Prostate gland (tissue), 2 donors: ENCODE data around the gene P2RY13. TPM values are rescaled to one million over a fixed set of nuclear protein-coding genes. Genes with fewer than 3 reads are reported as not detected.

ENCODE experiments used
- DNase-seq: peaks from one replicate; pipeline ENCODE4 v3.0.0-alpha.2; 2019; ENCODE audit warnings: low spot score
- H3K27ac ChIP-seq, 2 donors: fragments of 200-600 bp; sonication (generic); 2 replicates each; pipeline ENCODE4 v1.5.1; 2017 to 2019
- H3K27me3 ChIP-seq: fragments of 200-600 bp; sonication (generic); replicated peaks from 2 replicates; pipeline ENCODE4 v1.5.1; 2019; ENCODE audit not compliant: insufficient read depth
- H3K36me3 ChIP-seq, 2 donors: fragments of 200-600 bp; sonication (generic); 1 replicate in 1 of 2; 2 replicates in 1 of 2; pipeline versions ENCODE4 v1.5.1 to v1.8.1; 2017 to 2019
- H3K4me1 ChIP-seq: fragments of 200-600 bp; sonication (generic); replicated peaks from 2 replicates; pipeline ENCODE4 v1.5.1; 2019
- H3K4me3 ChIP-seq, 2 donors: fragments of 200-600 bp; sonication (generic); 2 replicates each; pipeline ENCODE4 v1.5.1; 2017 to 2019
- H3K9me3 ChIP-seq: fragments of 200-600 bp; sonication (generic); 2 replicates; pipeline ENCODE4 v1.5.1; 2017
- POLR2A ChIP-seq: fragments of 450-650 bp; IDR thresholded peaks from one replicate; pipeline ENCODE4 v1.6.1; 2016; ENCODE audit warnings: antibody characterized with exemption, mild to moderate bottlenecking
- POLR2AphosphoS5 ChIP-seq: sonication (generic); formaldehyde crosslinking; IDR thresholded peaks from one replicate; pipeline ENCODE4 v1.6.1; 2017; ENCODE audit warnings: antibody characterized with exemption
- WGBS: methylation state at CpG from one replicate; pipeline ENCODE4 v1.1.5; 2018; 5-methylcytosine and 5-hydroxymethylcytosine counted together
- intact Hi-C: fragments of 100-400 bp; cut with DNase I; formaldehyde crosslinking; loops from one replicate; pipeline ENCODE4 v1.14.2; 2022
- total RNA-seq, 2 donors: library from RNA; depleted of rRNA; stranded (reverse); fragments of >200 nt; gene quantifications; one replicate each; pipeline ENCODE4 v1.1.0, GENCODE V29; 2016
- TF ChIP-seq, protein P1 (sequence below), 4 experiments: fragments of 200-600 bp in 2 of 4; fragments of 450-650 bp in 2 of 4; sonication (generic) in 2 of 4; IDR thresholded peaks; 1 replicate in 3 of 4; 2 replicates in 1 of 4; pipeline ENCODE4 v1.5.1; 2016 to 2019; ENCODE audit warnings: antibody characterized with exemption in 4 of 4, mild to moderate bottlenecking in 2 of 4, moderate library complexity in 2 of 4

P2RY13 gene
- total RNA-seq, 2 donors from 2014 or later, result 0.28 to 0.73 TPM

DNA sequence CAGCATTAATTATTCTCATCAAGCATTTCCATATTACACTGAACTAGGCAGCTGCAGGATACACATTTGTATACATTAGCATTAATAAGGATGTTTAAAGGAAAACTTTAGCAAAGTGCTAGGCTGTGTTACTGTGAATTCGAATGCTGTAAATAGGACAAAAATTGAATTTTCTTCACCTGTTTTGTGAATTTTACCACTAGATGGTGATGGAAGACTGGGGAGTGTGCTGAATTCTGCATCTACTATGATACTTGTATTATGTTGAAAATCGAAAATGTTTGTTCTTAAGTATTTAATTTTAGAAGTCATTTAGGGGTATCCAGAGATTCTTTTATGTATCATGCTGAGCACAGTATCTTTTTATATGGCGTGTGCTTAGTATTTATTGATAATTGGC, 38.7 kb downstream of the P2RY13 start:
- no peaks in the 10 kb centered on the region for H3K9me3 ChIP-seq
- H3K27me3 ChIP-seq, result no peaks in the 10 kb centered on the region
- no peaks in the 10 kb centered on the region for H3K4me1 ChIP-seq
- DNase-seq, result no peak
- 43% methylated on average over 3 of the region's 3 CpGs for WGBS
- no peak for TF ChIP-seq POLR2A
- no peak for TF ChIP-seq POLR2AphosphoS5
- TF ChIP-seq, protein P1, sequence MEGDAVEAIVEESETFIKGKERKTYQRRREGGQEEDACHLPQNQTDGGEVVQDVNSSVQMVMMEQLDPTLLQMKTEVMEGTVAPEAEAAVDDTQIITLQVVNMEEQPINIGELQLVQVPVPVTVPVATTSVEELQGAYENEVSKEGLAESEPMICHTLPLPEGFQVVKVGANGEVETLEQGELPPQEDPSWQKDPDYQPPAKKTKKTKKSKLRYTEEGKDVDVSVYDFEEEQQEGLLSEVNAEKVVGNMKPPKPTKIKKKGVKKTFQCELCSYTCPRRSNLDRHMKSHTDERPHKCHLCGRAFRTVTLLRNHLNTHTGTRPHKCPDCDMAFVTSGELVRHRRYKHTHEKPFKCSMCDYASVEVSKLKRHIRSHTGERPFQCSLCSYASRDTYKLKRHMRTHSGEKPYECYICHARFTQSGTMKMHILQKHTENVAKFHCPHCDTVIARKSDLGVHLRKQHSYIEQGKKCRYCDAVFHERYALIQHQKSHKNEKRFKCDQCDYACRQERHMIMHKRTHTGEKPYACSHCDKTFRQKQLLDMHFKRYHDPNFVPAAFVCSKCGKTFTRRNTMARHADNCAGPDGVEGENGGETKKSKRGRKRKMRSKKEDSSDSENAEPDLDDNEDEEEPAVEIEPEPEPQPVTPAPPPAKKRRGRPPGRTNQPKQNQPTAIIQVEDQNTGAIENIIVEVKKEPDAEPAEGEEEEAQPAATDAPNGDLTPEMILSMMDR (IDR thresholded peaks at IDR 0.05), result peak in 2 of 4 experiments; percentile 54 to 60
- intact Hi-C loops, result no loop called here
- H3K36me3 ChIP-seq, result no peaks in the 10 kb centered on the region
- H3K4me3 ChIP-seq, result no peak overlapping the region
- H3K27ac ChIP-seq, result no peak overlapping the region

DNA sequence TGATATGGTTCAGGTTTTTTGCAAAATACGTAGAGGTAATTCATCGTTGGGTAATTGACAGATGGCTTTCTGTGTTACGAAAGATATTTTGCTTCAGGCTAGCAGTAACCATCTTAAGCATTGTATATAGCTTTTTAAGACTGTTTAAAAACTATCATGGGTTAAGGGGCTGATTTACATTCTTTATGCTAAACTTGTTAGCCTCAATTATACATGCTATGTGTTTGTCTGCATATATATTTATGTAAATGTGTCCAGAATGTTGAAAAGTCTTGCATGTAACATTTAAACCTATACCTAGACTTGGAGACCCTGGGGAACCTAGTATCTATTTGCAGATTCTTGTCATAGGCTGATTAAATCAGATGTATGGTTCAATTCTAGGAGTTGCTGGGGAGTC, 39.9 kb downstream of the P2RY13 start:
- intact Hi-C loops, result no loop called here
- no peak for DNase-seq
- Histone ChIP-seq H3K27me3 (no peaks in the 10 kb centered on the region), H3K4me1 (no peaks in the 10 kb centered on the region), H3K4me3 (no peak overlapping the region), H3K9me3 (no peaks in the 10 kb centered on the region), H3K36me3 (no peaks in the 10 kb centered on the region), H3K27ac (no peak overlapping the region)
- 58% methylated on average over 3 of the region's 3 CpGs for WGBS
- no peak for TF ChIP-seq POLR2AphosphoS5
- TF ChIP-seq, protein P1 (IDR thresholded peaks at IDR 0.05), result no peak
- no peak for TF ChIP-seq POLR2A

DNA sequence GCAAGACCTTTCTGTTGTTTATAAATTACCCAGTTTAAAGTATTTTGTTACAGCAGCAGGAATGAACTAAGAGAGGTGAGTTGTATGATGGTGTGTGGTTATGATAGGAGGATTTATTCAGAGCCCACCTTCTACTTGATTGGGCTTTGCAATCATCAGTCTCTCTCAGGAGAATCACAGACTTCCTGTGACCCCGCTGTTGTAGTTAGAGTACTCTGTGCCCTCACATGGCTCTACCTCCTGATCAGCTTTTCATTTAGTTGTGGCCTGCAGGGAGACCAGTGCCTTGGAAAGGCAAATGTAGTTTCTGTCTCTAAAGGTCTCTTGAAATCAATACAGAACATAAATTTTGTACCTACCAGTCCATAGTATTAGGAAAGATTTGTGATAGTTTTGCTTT, 43.4 kb downstream of the P2RY13 start:
- H3K4me3 ChIP-seq, result no peak overlapping the region
- intact Hi-C loops, result no loop called here

DNA sequence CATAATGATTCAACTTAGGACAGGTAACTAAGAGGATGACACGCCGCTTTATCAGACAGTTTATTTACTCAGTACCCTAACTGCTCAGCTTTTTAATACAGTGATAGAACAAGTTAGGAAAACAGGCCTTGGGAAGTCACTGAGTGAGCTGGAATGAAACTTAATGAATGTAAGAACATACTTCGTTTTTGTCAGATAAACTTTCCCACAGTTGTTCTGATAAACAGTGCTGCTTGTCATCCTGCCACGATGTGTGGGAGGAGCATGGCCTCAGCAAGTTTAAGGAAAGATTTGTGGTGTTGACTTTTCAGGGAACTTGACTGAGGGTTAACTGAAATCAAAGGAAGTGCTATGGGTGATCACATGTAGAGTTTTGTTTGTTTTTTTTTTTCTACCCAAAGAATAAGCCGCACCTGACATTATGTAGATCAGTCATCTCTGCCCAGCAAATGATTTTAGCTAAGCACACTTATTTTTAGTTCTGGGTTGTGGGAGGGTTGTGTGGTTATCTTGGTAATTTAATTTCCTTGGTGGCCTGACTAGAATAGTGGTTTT, 45.4 kb downstream of the P2RY13 start:
- Histone ChIP-seq H3K9me3 (no peaks in the 10 kb centered on the region), H3K4me3 (no peak overlapping the region), H3K27me3 (no peaks in the 10 kb centered on the region), H3K27ac (peak overlapping the region; percentile 45 to 55), H3K36me3 (no peaks in the 10 kb centered on the region), H3K4me1 (no peaks in the 10 kb centered on the region)
- DNase-seq, result peak; percentile 38
- TF ChIP-seq POLR2AphosphoS5, result peak; percentile 54
- TF ChIP-seq, protein P1 (IDR thresholded peaks at IDR 0.05), result no peak
- 29% methylated on average over 5 of the region's 5 CpGs for WGBS
- intact Hi-C loops, result loop anchor here (2.0 to 5.0 kb wide), 2 partner anchors 57 to 117 kb away; no protein-coding TSS in a partner anchor

More for the DNA sequence above, 43.4 kb downstream of the P2RY13 start:
- H3K4me1 ChIP-seq, result no peaks in the 10 kb centered on the region
- H3K27ac ChIP-seq, result no peak overlapping the region
- no peaks in the 10 kb centered on the region for H3K27me3 ChIP-seq
- no peaks in the 10 kb centered on the region for H3K9me3 ChIP-seq
- TF ChIP-seq POLR2A (no peak), POLR2AphosphoS5 (no peak)
- TF ChIP-seq, protein P1 (IDR thresholded peaks at IDR 0.05), result no peak
- WGBS, result 90% methylated on average over 1 of the region's 1 CpG
- no peaks in the 10 kb centered on the region for H3K36me3 ChIP-seq
- no peak for DNase-seq

DNA sequence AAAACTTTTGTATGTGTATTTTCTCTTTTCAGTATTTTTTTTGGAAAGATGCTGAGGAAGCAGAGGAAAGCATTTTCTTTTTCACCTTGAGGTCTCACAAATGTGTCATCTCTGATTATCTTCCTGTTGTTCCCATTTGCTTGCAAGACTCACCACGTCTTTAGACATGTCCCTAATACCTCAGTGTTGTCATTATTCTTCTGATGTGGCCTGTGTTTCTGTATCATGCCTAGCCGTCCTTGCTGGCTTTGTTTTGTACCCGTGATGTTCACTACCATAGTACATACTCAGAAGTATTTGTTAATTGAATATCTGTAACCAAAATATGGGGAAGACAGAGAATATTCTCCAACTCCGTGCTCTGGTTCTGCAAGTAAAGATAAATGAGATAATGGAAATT, 46.0 kb downstream of the P2RY13 start:
- no peaks in the 10 kb centered on the region for H3K9me3 ChIP-seq
- peak overlapping the region; percentile 45 to 55 for H3K27ac ChIP-seq
- 52% methylated on average over 4 of the region's 4 CpGs for WGBS
- no peaks in the 10 kb centered on the region for H3K4me1 ChIP-seq
- no peak overlapping the region for H3K4me3 ChIP-seq
- TF ChIP-seq POLR2AphosphoS5, result no peak
- no peaks in the 10 kb centered on the region for H3K36me3 ChIP-seq
- no peaks in the 10 kb centered on the region for H3K27me3 ChIP-seq
- no peak for DNase-seq
- intact Hi-C loops, result loop anchor here (2.0 to 5.0 kb wide), 2 partner anchors 57 to 116 kb away; no protein-coding TSS in a partner anchor
